Activated CD8-positive, alpha-beta memory T cell treated with anti-CD3 and anti-CD28 coated beads, Interleukin-2, amount 50 U/mL, for 24 hours (primary cell): ENCODE measurements around the gene PCID2.

ENCODE experiments used
- DNase-seq: peaks from one replicate; pipeline ENCODE4 v3.0.0-alpha.2; 2020; ENCODE audit errors: extremely low read depth

Gene PCID2

GRCh38 chr13:113187263-113187669 lies 21.2 kb downstream of the PCID2 start:
- no peak for DNase-seq

GRCh38 chr13:113186061-113186900 lies 22.2 kb downstream of the PCID2 start:
- no peak for DNase-seq

DNA sequence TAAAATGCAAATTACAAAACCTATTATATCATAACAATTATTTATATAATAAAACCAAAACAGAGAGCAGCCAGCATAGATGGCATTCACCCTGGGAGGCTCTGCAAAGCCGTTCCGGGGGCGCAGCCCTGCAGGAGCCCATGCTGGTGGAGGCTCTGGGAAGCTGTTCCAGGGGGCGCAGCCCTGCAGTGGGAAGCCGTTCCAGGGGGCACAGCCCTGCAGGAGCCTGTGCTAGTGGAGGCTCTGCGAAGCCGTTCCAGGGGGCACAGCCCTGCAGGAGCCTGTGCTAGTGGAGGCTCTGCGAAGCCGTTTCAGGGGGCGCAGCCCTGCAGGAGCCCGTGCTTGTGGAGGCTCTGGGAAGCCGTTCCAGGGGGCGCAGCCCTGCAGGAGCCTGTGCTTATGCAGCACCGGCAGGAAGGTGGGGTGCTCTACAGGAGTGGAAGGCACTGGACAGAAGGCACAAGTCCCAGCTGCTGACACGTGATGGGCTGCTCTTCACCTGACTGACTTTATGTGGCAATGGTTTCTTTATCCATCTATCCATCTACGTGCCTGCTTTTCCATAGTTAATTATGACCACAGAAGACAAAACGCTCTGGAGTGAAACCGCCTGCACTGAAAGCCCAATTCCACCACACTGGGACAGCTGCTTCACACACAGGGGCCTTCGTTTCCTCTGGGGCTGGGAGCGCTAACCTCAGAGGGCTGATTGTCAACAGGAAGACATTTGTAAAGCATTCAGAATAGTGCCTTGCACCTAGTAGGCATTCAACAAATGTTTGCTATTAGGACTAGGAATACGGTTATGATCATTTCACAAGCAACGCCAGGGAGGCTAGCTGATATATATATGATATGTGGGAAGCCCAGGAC lies 23.7 kb downstream of the PCID2 start:
- DNase-seq: no peak

DNA sequence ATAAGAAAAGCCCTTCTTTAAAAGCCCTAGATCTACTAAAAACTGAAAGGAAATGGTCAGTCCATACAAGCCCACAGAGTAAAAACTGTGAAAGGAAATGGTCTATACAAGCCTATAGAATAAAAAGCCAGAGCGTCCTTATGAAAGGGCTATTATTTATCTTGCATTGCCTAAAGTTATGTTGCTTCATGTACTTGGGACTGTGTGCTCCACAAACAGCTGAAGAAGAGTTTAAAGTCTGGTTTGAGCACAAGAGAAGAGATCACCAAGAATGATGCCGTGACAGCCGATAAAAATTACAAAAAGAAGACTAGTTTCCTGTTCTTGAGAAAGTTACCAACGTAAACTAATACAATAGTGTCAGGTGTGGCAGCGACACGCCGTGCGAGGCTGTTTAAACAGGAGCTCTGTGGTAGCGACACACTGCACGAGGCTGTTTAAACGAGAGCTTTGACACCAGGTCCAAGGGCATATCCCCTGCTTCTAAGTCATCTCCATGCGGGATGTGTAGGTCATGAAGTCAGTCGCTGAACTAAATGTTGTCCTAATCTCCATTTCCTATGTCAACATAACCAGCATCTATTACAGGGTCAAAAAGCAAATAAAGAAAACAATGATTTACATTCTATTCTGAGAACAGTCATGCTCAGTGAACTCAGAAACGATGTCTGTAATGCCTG lies 24.9 kb downstream of the PCID2 start:
- no peak for DNase-seq

- DNase-seq: no peak
Measured at GRCh38 chr13:113182046-113182445, 26.4 kb downstream of the PCID2 start.

DNA sequence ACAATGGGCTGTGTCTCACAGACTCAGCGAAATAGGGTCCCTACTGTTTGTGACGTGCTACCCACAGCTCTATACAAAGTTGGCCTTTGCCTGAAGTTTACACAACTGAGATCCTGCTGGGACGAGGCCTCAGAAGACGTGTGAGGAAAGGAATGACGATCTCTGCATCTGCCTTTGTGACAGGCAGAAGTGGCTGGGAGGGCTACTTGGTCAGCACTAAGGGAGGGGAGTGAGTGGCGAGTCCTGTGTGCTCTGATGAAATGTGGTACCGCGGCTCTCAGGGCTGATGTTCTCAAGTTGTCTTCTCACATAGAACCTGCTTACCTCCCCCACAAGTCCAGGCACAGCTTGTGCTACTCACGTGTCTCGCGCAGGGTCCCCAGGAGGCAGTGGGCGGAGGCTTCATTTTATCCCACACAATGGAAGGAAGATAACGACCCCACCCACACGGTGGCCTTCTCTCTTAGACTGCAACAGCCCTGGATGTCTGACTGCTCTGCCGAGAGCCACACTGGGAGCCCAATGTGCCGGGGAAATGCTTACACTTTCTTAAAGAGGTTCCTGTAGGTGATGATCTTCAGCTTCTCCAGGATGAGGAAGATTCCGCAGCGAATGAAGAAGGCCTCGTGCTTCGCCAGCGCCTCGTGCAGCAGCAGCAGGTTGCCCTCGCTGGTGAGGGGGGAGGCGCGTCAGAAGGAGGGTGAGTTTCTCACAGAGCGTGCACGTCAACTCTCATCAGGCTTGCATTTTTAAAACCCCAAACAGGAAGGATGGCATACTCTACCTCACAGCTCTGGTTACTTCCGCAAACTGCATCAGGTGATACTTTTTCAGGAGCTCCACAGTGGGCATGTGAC lies 28.9 kb downstream of the PCID2 start:
- no peak for DNase-seq

DNA sequence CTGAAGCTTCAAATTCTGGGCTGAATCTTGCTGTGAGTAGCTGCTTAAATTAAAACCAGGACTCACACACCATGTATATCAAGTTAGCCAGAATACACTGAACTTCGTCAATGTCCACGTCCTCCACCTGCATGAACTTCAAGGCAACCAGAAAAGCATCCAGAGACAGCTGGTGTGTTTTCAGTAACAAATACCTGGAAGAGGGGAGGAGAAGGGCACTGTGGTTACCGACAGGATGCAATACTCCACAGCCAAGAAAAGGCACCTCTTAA lies 29.6 kb downstream of the PCID2 start:
- DNase-seq: no peak

DNA sequence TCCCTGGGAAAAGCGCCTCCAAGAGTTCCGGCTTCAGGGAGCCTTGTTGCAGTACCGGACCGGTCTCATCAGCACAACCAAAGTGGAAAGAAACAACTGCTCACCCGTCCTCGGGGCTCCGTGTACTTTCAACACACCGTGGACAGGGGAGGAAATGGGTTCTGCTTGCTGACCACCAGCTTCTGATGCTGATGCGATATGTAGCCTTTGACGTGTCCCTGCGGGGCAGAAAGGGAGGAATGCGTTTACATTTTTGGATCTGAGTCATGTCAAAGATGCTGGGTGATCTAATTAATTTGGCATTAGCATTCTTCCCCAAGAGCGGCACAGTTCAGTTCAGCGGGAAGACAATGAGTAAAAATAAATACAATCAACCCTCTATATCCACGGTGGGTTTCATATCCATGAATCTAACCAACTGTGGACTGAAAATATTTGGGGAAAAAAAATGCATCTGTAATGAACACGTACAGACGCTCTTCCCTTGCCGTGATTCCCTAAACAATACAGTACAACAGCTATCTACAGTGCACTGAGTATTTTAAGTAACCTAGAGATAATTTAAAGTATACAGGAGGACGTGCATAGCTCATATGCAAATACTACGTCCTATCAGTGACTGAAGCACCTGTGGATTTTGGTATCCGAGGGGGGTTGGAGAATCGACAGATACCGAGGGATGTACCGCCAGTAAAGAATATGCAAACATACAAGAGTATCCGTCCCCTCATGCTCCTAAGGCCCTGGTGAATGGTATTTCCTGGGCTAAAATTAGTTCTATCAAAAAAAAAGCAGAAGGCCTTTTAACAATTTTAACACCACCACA lies 30.2 kb downstream of the PCID2 start:
- DNase-seq: no peak

- no peak for DNase-seq
Measured at GRCh38 chr13:113176822-113177221, 31.6 kb downstream of the PCID2 start.

- no peak for DNase-seq
Measured at GRCh38 chr13:113176280-113176679, 32.2 kb downstream of the PCID2 start.

DNA sequence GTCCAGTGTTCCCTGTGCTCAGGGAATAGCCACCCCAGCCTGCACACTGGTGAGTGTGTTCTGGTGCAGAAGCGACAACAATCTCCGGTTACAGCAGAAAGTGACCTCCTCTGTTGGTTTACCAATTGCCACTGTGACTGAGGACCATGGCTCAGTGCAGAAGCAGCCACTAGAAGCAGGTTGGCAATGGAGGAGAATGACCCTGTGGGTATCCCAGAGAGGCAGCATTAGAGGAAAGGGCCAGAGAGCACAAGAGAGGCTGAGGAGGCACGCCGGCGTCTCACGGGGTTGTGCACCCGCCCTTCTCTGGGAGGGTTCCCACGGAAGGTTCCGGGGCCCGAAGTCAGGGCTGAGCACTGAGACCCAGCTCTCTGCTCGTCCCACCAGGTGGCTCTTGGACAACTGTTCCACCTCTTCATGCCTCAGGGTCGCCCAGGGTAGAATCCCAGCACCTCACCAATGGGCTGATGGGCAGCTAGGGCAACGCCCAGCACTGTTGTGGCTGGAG lies 36.0 kb downstream of the PCID2 start:
- no peak for DNase-seq

GRCh38 chr13:113171250-113172125 lies 37.0 kb downstream of the PCID2 start:
- no peak for DNase-seq

DNA sequence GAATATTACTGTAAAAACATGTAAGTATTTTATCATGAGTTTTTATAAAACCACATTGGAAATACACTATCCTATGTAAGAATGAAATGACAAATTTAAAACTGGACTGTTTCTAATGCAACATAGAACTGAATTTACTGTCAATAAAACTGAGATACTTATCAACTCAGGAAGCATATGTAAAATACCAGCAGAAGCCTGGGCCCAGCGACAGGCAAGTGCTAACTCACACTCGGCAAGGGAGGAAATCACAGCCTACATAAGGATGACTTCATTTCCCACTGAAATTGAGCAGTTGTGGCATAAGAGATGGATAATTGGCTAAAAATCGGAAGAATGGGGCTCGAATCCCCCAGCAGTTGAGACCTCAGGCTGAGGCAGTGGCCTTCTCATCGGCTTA lies 38.0 kb downstream of the PCID2 start:
- DNase-seq: no peak

DNA sequence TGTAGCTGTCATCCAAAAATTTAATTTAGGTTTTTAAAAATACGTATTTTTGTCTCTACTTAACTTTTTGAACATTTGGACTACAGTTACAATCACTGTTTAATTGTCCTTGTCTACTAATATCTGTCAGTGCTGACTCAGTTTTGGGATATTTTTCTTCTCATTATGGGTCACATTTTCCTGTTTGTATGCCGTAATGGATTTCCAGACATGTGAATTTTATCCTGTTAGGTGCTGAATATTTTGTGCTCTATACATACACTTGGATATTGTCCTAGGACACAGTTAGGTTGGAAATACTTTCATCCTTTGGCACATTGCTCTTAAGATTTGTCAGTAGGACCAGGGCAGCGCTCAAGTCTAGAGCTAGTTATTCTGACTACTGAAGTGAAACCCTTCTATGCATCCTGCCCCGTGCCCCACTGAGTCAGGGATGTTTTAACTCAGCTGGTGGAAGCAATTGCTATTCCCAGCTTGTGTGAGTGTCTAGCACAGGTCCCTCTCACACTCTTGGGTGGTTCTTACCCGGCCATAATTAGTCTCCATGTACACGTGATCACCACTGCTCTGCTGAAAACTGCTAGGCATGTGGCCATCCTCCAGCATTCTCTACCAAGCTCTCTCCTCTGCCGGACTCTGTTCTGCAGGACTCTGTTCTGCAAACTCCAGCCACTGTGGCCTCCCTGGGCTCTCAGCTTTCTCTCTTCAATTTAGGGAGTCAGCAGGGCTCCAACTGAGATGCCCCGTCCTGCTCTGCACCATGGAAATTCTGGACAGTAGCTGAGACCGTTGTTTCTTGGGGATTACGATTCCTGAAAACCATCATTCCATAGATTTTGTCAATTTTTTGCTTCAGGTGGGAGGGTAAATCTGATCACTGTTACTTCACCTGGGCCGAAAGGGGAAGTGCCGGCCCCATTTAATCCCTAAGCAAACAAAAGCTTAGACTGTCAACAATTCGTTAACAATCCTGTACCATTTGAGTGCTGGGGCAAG lies 38.9 kb downstream of the PCID2 start:
- no peak for DNase-seq

GRCh38 chr13:113168211-113168610 lies 40.3 kb downstream of the PCID2 start:
- DNase-seq: no peak

DNA sequence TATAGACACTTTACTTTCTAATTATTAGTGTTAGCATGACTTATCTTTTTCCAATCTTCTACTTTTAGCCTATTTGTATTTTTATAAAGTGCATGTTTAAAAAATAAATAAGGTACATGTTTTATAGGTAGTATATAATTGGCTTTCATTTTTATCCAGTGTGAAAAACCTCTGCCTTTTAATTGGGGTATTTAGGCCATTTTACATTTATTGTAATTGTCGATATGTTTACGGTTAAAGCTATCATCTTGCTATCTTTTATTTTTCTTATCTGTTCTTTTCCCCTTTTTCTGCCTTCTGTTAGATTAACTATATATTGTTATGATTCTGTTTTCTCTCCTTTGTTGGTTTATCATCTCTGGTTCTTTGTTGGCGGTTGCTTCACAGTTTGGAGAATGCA lies 40.9 kb downstream of the PCID2 start:
- no peak for DNase-seq

GRCh38 chr13:113167155-113167554 lies 41.3 kb downstream of the PCID2 start:
- DNase-seq: no peak

DNA sequence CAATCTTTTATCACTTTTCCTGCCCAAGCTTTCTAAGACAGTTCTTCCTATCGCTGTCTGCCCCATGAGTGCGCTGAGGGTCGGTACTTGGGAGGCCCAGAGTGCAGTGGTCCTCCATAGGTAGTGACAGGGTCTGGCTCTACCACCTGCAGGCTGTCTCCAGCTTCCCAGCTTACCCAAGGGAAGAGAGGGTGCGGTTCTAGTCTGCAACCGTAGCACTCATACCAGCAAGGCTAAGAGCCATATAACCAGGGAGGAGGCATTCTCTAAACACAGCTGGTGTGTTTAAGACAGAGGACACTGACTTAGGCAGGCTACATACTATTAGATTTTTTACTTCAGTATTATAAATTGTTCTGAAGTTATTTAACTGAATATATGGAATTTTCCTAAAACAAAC lies 41.8 kb downstream of the PCID2 start:
- no peak for DNase-seq
